GM12864 (cell line): ENCODE data around the gene IGFBP4.

Experiments
- DNase-seq: peaks from one replicate; pipeline ENCODE4 v3.0.0-alpha.2; 2011; ENCODE audit warnings: low read depth
- H3K4me3 ChIP-seq: 2 replicates; pipeline ENCODE4 v1.5.1; 2011; ENCODE audit warnings: mild to moderate bottlenecking, low read depth, low read length, control low read depth
- CTCF ChIP-seq: IDR thresholded peaks from 2 replicates; pipeline ENCODE4 v1.5.1; 2011; ENCODE audit warnings: low read depth, mild to moderate bottlenecking, moderate library complexity, low read length, control low read depth, inconsistent platforms; ENCODE audit errors: missing control alignments

IGFBP4 gene

DNA sequence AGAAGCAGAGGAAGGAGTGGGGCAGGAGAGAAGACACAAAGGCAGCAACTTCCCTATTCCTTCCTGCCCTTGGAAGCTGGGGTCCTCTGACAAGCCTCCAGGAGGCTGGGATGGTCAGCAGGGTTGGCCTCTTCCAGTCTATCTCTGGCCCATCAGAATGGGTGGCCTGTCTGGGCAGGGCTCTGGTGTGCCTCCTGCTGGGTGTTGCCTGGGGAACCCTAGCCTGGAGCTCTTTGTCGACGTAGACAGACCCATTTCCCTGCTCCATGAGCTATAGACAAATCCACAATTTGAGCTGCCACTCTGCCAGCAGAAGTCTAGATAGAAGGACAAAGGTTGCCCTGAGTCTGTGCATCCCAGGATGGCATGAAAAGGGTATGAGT, 11.4 kb downstream of the IGFBP4 start:
- DNase-seq = no peak
- H3K4me3 ChIP-seq = no peak overlapping the region
- TF ChIP-seq CTCF = no peak

DNA sequence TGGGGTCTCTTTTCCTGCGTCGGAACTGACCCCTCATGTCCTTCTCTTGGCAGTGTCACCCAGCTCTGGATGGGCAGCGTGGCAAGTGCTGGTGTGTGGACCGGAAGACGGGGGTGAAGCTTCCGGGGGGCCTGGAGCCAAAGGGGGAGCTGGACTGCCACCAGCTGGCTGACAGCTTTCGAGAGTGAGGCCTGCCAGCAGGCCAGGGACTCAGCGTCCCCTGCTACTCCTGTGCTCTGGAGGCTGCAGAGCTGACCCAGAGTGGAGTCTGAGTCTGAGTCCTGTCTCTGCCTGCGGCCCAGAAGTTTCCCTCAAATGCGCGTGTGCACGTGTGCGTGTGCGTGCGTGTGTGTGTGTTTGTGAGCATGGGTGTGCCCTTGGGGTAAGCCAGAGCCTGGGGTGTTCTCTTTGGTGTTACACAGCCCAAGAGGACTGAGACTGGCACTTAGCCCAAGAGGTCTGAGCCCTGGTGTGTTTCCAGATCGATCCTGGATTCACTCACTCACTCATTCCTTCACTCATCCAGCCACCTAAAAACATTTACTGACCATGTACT, 13.2 kb downstream of the IGFBP4 start:
- no peak for TF ChIP-seq CTCF
- H3K4me3 ChIP-seq = no peak overlapping the region
- DNase-seq = no peak

GRCh38 chr17:40457369-40457768, 14.1 kb downstream of the IGFBP4 start:
- H3K4me3 ChIP-seq = no peak overlapping the region
- no peak for TF ChIP-seq CTCF
- no peak for DNase-seq

DNA sequence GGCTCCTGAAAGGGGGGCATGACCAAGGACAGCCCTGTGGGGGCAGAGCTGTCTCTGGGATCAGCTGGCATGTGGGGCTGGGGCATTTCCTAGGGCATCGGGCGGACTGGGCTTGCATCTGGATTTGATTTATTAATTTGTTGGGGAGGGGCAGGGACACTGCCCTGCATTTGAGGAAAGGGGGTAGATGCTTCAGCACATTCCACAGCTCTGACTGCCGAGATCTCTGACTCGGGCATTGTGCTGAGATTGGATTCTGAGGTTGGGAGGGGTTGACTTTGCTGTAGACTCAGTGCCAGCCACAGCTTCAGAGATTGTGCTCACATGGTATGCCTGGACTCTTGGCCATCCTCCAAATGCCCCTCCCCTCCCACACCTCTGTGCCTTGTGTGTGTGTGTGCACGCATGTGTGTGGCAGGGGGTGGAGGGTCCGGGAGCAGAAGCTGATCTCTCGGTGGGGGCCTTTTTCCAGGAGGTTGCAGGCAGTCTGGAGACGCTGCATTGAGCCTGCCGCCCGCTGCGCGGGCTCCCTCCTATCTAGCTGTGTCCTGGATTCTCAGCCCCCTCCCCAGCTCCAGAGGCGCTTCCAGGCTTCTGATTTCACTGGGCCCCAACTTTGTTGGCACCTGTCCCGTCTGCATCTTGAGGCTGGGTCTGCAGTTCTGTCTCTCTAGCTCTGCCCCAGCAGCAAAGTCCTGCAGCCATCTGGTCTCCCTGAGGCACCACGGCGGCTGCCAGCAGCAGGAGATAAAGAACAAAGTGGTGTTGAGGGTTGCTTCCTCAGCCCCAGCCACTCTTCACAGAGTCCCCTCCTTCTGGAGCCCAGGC, 14.9 kb downstream of the IGFBP4 start:
- no peak overlapping the region for H3K4me3 ChIP-seq
- DNase-seq = no peak
- TF ChIP-seq CTCF = no peak

DNA sequence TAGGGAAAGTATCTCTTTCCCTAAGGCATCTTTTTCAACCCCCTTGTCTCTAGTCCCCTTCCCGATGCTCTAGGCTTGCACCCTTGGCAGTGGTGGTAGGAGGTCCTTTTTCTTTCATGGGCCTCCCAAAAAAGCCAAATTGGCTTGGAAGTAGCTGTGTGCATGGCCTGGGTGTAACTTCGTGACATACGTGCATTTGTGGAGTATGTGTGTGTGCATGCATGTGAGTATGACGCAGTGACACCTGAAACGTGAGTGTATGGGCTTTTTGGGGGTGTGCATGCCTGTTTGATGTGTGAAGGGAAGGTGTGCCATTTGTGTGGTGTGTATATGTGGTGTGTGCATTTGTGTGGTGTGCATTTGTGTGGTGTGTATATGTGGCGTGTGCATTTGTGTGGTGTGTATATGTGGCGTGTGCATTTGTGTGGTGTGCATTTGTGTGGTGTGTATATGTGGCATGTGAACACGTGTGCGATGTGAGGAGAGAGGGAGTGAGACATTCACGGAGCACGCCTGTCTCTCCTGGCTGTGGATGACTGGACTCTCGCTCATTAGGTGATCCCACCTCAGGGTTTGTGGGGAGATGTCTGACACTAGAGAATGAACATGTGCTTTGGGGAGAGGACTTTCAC, 15.7 kb downstream of the IGFBP4 start:
- DNase-seq = no peak
- no peak overlapping the region for H3K4me3 ChIP-seq
- TF ChIP-seq CTCF = no peak

GRCh38 chr17:40459636-40460603, 16.7 kb downstream of the IGFBP4 start:
- no peak for DNase-seq
- no peak overlapping the region for H3K4me3 ChIP-seq
- no peak for TF ChIP-seq CTCF
